ENCODE measurements around the gene REL. TPM values are rescaled to one million over a fixed set of nuclear protein-coding genes. Genes with fewer than 3 reads are reported as not detected.

The REL gene
- total and polyA plus RNA-seq, 2 of the 4 experiments (the other 2 are of a cell fraction) = 1.3 to 4.3 TPM

GRCh38 chr2:60957224-60957623 is 75.8 kb downstream of the REL start:
- Histone ChIP-seq H3K56ac (ENCODE audit: extremely low read depth, insufficient read depth, low read length) (no peak overlapping the region), H4K5ac (ENCODE audit: low read depth, low read length) (no peak overlapping the region), H3K23ac (ENCODE audit: low read depth, low read length) (no peak overlapping the region), H2AK5ac (ENCODE audit: low read depth, low read length) (no peak overlapping the region), H3K9me3 (ENCODE audit: control insufficient read depth, insufficient read depth, low read length) (no peaks in the 10 kb centered on the region), H3K27ac (ENCODE audit: insufficient read depth, low read length) (no peak overlapping the region), H2BK15ac (ENCODE audit: low read depth, low read length) (no peak overlapping the region), H3K4ac (ENCODE audit: low read depth, low read length) (no peak overlapping the region), H3K18ac (ENCODE audit: low read depth, low read length) (no peak overlapping the region), H3K79me1 (ENCODE audit: low read depth in 1 of 2, low read length in 2 of 2) (no peaks in the 10 kb centered on the region), H3K27me3 (ENCODE audit: control insufficient read depth, insufficient read depth, low read length) (no peaks in the 10 kb centered on the region), H2AK9ac (replicated peaks; ENCODE audit: low read depth, low read length, poor library complexity) (no peak overlapping the region), H3K4me3 (ENCODE audit: insufficient read depth, low read depth, low read length) (no peak overlapping the region), H2BK120ac (ENCODE audit: low read depth, low read length) (no peak overlapping the region), H3K4me1 (ENCODE audit: control insufficient read depth, insufficient read depth, low read length) (peaks cover 1% of the 10 kb centered on the region; the same call in 1 of the 2 replicates), H3K9ac (ENCODE audit: low read depth, low read length) (no peak overlapping the region), H3K4me2 (ENCODE audit: low read depth, low read length) (no peak overlapping the region), H2BK5ac (ENCODE audit: low read depth, low read length, poor library complexity, severe bottlenecking) (no peak overlapping the region), H2AFZ (replicated peaks; ENCODE audit: low read length, poor library complexity) (no peak overlapping the region), H4K91ac (ENCODE audit: insufficient read depth, low read depth, low read length) (no peak overlapping the region), H3K9me1 (ENCODE audit: insufficient read depth, low read length) (peaks cover 5% of the 10 kb centered on the region; the same call in 1 of the 2 replicates), H3K36me3 (ENCODE audit: control insufficient read depth, insufficient read depth, low read length) (peaks cover 2% of the 10 kb centered on the region; the same call in 1 of the 2 replicates), H3K14ac (replicated peaks; ENCODE audit: low read depth, low read length) (no peak overlapping the region), H4K20me1 (ENCODE audit: insufficient read depth, low read length) (no peaks in the 10 kb centered on the region), H2BK20ac (ENCODE audit: low read depth, low read length) (no peak overlapping the region), H4K8ac (ENCODE audit: low read depth in 2 of 2, low read length in 2 of 2) (no peak overlapping the region)
- POLR2A ChIA-PET (ENCODE audit: unreplicated experiment) = no interaction called here
- intact Hi-C loops (cut with micrococcal nuclease) (no loop called here), in situ Hi-C loops (cut with MboI; ENCODE audit: low sequenced_read_pairs) (no loop called here), dilution Hi-C loops (cut with HindIII; ENCODE audit: low sequenced_read_pairs, unreplicated experiment) (no loop called here)
- no peak for TF ChIP-seq RFX5 (IDR thresholded peaks at IDR 0.05; ENCODE audit: low read depth, low read length)
- no peak for TF ChIP-seq BHLHE40 (IDR thresholded peaks at IDR 0.05; ENCODE audit: low read depth, low read length)
- TF ChIP-seq SMC3 (IDR thresholded peaks at IDR 0.05; ENCODE audit: low read depth, low read length) = no peak
- no peak for TF ChIP-seq FOS (IDR thresholded peaks at IDR 0.05; ENCODE audit: low read depth, low read length)
- TF ChIP-seq RAD21 (IDR thresholded peaks at IDR 0.05; ENCODE audit: low read length) = no peak
- no peak for TF ChIP-seq ELK1 (IDR thresholded peaks at IDR 0.05; ENCODE audit: borderline replicate concordance, low read depth, low read length)
- TF ChIP-seq MAFK (IDR thresholded peaks at IDR 0.05; ENCODE audit: low read depth, low read length) = no peak
- TF ChIP-seq MXI1 (IDR thresholded peaks at IDR 0.05; ENCODE audit: borderline replicate concordance, low read depth, low read length) = no peak
- no peak for TF ChIP-seq RCOR1 (IDR thresholded peaks at IDR 0.05; ENCODE audit: insufficient replicate concordance, low read length)
- no peak for TF ChIP-seq NFE2L2 (IDR thresholded peaks at IDR 0.05; ENCODE audit: low read depth, low read length)
- no peak for TF ChIP-seq CHD1 (IDR thresholded peaks at IDR 0.05; ENCODE audit: low read depth, low read length)
- no peak for TF ChIP-seq CEBPB (IDR thresholded peaks at IDR 0.05; ENCODE audit: low read depth, low read length)
- TF ChIP-seq CTCF (conservative IDR thresholded peaks at IDR 0.05; ENCODE audit: low read depth, low read length) = no peak
- TF ChIP-seq POLR2A (IDR thresholded peaks at IDR 0.05; ENCODE audit: low read depth, low read length) = no peak
- no peak for ATAC-seq (ENCODE audit: low read depth)
- no TSS peak for BruUV-seq (replicated peaks)
- WGBS, 2 experiments (ENCODE audit: extremely low coverage in 2 of 2, insufficient read length in 1 of 2) = 50% methylated on average over 2 of the region's 8 CpGs; no CpG with 5 or more reads in 1 of the 2 experiments
- CTCF ChIA-PET = no interaction called here
- DNase-seq = no peak

All from IMR-90 (cell line).